NB4 (cell line): ENCODE results near the gene SUN2.

Experiments used
- MYC ChIP-seq: IDR thresholded peaks from 2 replicates; pipeline ENCODE4 v1.6.1; 2011; ENCODE audit warnings: low read depth, low read length
- POLR2A ChIP-seq: IDR thresholded peaks from 2 replicates; pipeline ENCODE4 v1.6.1; 2011; ENCODE audit warnings: mild to moderate bottlenecking; ENCODE audit not compliant: insufficient read length; ENCODE audit errors: extremely low read depth
- TF ChIP-seq, protein P1 (sequence below): IDR thresholded peaks from one replicate; pipeline ENCODE4 v1.5.1; 2012; ENCODE audit warnings: low read depth, low read length
- TF ChIP-seq, protein P2 (sequence below): IDR thresholded peaks from 2 replicates; pipeline ENCODE4 v1.6.1; 2011; ENCODE audit warnings: low read depth, low read length

DNA sequence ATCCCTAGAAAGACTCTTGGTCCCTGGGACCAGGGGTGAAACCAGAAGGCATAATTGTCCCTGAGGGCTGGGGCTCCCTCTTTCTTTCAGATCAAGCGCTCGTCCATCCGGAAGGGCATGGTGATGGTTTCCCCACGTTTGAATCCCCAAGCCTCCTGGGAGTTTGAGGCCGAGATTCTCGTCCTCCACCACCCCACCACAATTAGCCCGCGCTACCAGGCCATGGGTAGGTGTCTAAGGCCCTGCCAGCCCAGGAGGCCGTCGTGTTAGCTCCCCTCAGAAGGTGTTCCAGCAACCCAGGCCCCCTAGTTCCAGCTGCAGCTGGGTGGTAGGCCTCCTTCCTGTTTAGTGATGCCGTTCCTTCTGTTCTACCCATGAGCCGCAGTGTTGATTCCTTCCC is 28.7 kb downstream of the SUN2 start:
- TF ChIP-seq POLR2A (no peak), MYC (no peak)
- TF ChIP-seq, protein P1, sequence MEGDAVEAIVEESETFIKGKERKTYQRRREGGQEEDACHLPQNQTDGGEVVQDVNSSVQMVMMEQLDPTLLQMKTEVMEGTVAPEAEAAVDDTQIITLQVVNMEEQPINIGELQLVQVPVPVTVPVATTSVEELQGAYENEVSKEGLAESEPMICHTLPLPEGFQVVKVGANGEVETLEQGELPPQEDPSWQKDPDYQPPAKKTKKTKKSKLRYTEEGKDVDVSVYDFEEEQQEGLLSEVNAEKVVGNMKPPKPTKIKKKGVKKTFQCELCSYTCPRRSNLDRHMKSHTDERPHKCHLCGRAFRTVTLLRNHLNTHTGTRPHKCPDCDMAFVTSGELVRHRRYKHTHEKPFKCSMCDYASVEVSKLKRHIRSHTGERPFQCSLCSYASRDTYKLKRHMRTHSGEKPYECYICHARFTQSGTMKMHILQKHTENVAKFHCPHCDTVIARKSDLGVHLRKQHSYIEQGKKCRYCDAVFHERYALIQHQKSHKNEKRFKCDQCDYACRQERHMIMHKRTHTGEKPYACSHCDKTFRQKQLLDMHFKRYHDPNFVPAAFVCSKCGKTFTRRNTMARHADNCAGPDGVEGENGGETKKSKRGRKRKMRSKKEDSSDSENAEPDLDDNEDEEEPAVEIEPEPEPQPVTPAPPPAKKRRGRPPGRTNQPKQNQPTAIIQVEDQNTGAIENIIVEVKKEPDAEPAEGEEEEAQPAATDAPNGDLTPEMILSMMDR, result no peak
- TF ChIP-seq, protein P2, sequence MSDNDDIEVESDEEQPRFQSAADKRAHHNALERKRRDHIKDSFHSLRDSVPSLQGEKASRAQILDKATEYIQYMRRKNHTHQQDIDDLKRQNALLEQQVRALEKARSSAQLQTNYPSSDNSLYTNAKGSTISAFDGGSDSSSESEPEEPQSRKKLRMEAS, result no peak
